OCI-LY3 (cell line): Measurements from ENCODE around the gene PLEKHG3.

Source experiments
- H2AFZ ChIP-seq: fragments of 200-600, 300-600 bp; shearing (Covaris generic); 2 replicates; pipeline ENCODE4 v1.6.0; 2014; ENCODE audit warnings: antibody characterized with exemption, low read depth, low read length
- H3K27ac ChIP-seq: fragments of 200-600, 300-600 bp; sonication (generic); 2 replicates; pipeline ENCODE4 v1.5.1; 2014; ENCODE audit warnings: mild to moderate bottlenecking, low read length, moderate library complexity, mixed read lengths
- H3K27me3 ChIP-seq: fragments of 200-600, 300-600 bp; sonication (generic); 2 replicates; pipeline ENCODE4 v1.6.1; 2014; ENCODE audit warnings: low read depth, low read length, mixed read lengths
- H3K36me3 ChIP-seq: fragments of 200-600, 300-600 bp; sonication (generic); replicated peaks from 2 replicates; pipeline ENCODE3; 2014; ENCODE audit warnings: low read depth, low read length, mixed read lengths
- H3K4me1 ChIP-seq: fragments of 300-600, 200-600 bp; sonication (generic); 2 replicates; pipeline ENCODE4 v1.6.1; 2014; ENCODE audit warnings: low read length, mixed read lengths
- H3K4me2 ChIP-seq: fragments of 200-600, 300-600 bp; sonication (generic); 2 replicates; pipeline ENCODE4 v1.6.1; 2014; ENCODE audit warnings: low read length, mixed read lengths
- H3K4me3 ChIP-seq: fragments of 300-600, 200-600 bp; sonication (generic); 2 replicates; pipeline ENCODE4 v1.5.1; 2014; ENCODE audit warnings: antibody characterized with exemption, mild to moderate bottlenecking, low read length, moderate library complexity
- H3K79me2 ChIP-seq: fragments of 300-600, 200-600 bp; shearing (Covaris generic); 2 replicates; pipeline ENCODE4 v1.6.1; 2014; ENCODE audit warnings: mild to moderate bottlenecking, low read length, mixed read lengths
- H3K9ac ChIP-seq: fragments of 300-600, 200-600 bp; shearing (Covaris generic); 2 replicates; pipeline ENCODE4 v1.6.0; 2014; ENCODE audit warnings: mild to moderate bottlenecking, low read length, moderate library complexity
- H3K9me3 ChIP-seq: fragments of 200-600, 300-600 bp; shearing (Covaris generic); 2 replicates; pipeline ENCODE4 v1.6.1; 2014; ENCODE audit warnings: low read length, mixed read lengths; ENCODE audit not compliant: insufficient read depth
- H4K20me1 ChIP-seq: fragments of 200-600, 300-600 bp; sonication (generic); 2 replicates; pipeline ENCODE4 v1.6.1; 2016; ENCODE audit warnings: low read length, mixed read lengths; ENCODE audit not compliant: insufficient read depth
- CTCF ChIP-seq: fragments of 200-600, 300-600 bp; sonication (generic); IDR thresholded peaks from 2 replicates; pipeline ENCODE4 v1.5.1; 2014; ENCODE audit warnings: antibody characterized with exemption, low read length, low read depth
- EZH2phosphoT487 ChIP-seq: fragments of 200-600 bp; shearing (Covaris generic); IDR thresholded peaks from 2 replicates; pipeline ENCODE4 v1.6.1; 2018; ENCODE audit warnings: antibody characterized with exemption, mixed run types, low read depth

PLEKHG3 gene

GRCh38 chr14:64747327-64747726, 43.1 kb downstream of the PLEKHG3 start:
- Histone ChIP-seq H3K4me3 (no peak overlapping the region), H3K4me2 (no peak overlapping the region), H3K4me1 (no peaks in the 10 kb centered on the region), H3K9me3 (no peaks in the 10 kb centered on the region), H3K9ac (no peak overlapping the region), H2AFZ (no peak overlapping the region), H3K27me3 (peaks cover 4% of the 10 kb centered on the region; the same call in 1 of the 2 replicates), H3K27ac (no peak overlapping the region), H4K20me1 (no peaks in the 10 kb centered on the region), H3K36me3 (no peaks in the 10 kb centered on the region), H3K79me2 (no peaks in the 10 kb centered on the region)
- no peak for TF ChIP-seq EZH2phosphoT487

- no peaks in the 10 kb centered on the region for H3K9me3 ChIP-seq
- H2AFZ ChIP-seq = no peak overlapping the region
- peaks cover 10% of the 10 kb centered on the region; the same call in 1 of the 2 replicates for H3K27me3 ChIP-seq
- no peak overlapping the region for H3K27ac ChIP-seq
- H4K20me1 ChIP-seq = no peaks in the 10 kb centered on the region
- TF ChIP-seq CTCF = no peak
- no peak for TF ChIP-seq EZH2phosphoT487
- H3K4me1 ChIP-seq = no peaks in the 10 kb centered on the region
- no peak overlapping the region for H3K4me2 ChIP-seq
- no peaks in the 10 kb centered on the region for H3K36me3 ChIP-seq
- no peak overlapping the region for H3K4me3 ChIP-seq
- no peaks in the 10 kb centered on the region for H3K79me2 ChIP-seq
- no peak overlapping the region for H3K9ac ChIP-seq
Observed at GRCh38 chr14:64748521-64748920, 44.3 kb downstream of the PLEKHG3 start.

- H3K79me2 ChIP-seq = no peaks in the 10 kb centered on the region
- H3K27ac ChIP-seq = no peak overlapping the region
- no peak overlapping the region for H3K4me3 ChIP-seq
- TF ChIP-seq CTCF (no peak), EZH2phosphoT487 (no peak)
- peaks cover 10% of the 10 kb centered on the region; the same call in 1 of the 2 replicates for H3K27me3 ChIP-seq
- no peaks in the 10 kb centered on the region for H3K4me1 ChIP-seq
- H3K9me3 ChIP-seq = no peaks in the 10 kb centered on the region
- no peaks in the 10 kb centered on the region for H3K36me3 ChIP-seq
- no peaks in the 10 kb centered on the region for H4K20me1 ChIP-seq
- H3K9ac ChIP-seq = no peak overlapping the region
- no peak overlapping the region for H2AFZ ChIP-seq
- H3K4me2 ChIP-seq = no peak overlapping the region
Observed at GRCh38 chr14:64748995-64749714, 44.9 kb downstream of the PLEKHG3 start.

- no peaks in the 10 kb centered on the region for H3K36me3 ChIP-seq
- H4K20me1 ChIP-seq = no peaks in the 10 kb centered on the region
- no peaks in the 10 kb centered on the region for H3K79me2 ChIP-seq
- no peak overlapping the region for H2AFZ ChIP-seq
- H3K4me1 ChIP-seq = no peaks in the 10 kb centered on the region
- no peak overlapping the region for H3K27ac ChIP-seq
- H3K27me3 ChIP-seq = peaks cover 21% of the 10 kb centered on the region
- H3K4me3 ChIP-seq = no peak overlapping the region
- TF ChIP-seq CTCF = no peak
- no peak for TF ChIP-seq EZH2phosphoT487
- H3K9me3 ChIP-seq = no peaks in the 10 kb centered on the region
- no peak overlapping the region for H3K4me2 ChIP-seq
- no peak overlapping the region for H3K9ac ChIP-seq
Observed at GRCh38 chr14:64752909-64753308, 48.7 kb downstream of the PLEKHG3 start.
